GM15510 (cell line): Measurements from ENCODE around the gene OCSTAMP.

ENCODE experiments used
- POLR2A ChIP-seq: IDR thresholded peaks from 3 replicates; pipeline ENCODE4 v1.6.1; 2011; ENCODE audit warnings: borderline replicate concordance; ENCODE audit not compliant: insufficient read length; ENCODE audit errors: extremely low read depth

OCSTAMP gene

DNA sequence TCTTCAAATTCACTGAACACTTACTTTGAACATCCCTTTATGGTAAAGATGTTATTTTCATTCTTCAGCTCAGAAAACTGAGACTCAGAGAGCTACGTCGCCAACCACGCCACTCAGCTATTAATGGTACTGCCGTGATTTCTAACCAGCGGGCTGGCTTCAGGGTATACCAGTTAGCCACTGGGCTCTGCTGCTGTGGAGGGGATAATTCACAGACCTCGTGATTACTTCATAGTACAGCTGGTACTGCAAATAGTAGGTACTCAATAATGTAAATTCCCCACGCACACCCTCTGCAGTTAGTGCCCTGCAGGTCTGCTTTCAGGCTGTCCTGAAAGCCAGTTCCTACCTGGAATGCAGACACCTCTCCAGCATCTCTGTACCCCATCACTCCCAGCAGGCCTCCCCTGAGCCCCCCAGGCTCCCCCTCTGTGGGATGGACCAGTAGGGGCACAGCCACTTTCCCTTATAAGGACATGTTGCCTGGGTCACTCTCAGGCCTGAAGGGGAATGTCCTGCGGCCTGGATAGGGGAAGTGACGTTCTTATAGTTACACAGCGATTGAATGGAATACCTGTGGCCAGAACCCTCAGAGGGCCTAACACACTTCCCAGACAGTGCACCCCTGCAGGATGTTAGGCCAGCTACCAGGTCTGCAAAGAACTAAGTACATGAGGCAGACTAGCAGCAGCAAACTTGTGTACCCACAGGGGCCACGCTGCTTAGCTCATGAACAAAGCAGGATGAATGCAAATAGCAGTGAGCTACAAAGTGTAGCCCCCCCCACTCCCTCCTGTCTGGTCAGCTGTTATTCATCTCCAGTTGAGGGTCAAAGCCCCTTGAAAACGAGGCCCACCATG is 1.3 kb upstream of the OCSTAMP start:
- TF ChIP-seq POLR2A, result no peak

- TF ChIP-seq POLR2A, result no peak
These were observed 1.1 kb downstream of the OCSTAMP start for GRCh38 chr20:46549188-46549972.

DNA sequence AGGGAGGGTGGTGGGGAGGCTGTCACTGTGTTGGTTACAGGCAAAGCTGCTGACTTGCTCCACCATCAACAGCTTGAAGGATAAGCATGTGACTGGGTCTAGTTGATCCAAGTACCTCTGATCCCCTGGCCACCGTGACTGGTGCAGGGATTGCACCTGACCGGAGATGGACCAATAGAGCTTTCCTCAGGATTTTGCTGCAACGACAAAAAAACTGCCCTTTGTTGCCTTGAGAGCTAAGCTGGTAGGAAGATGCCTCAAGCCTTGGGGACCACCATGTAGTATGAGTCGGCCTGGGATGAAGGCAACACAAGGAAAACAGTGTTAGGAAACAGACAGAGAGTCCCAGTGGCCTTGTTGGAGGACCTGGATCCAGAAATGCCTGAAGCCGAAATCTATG is 1.8 kb downstream of the OCSTAMP start:
- TF ChIP-seq POLR2A, result no peak

- no peak for TF ChIP-seq POLR2A
These were observed 2.5 kb downstream of the OCSTAMP start for GRCh38 chr20:46547995-46548394.

- TF ChIP-seq POLR2A, result no peak
These were observed 3.5 kb downstream of the OCSTAMP start for GRCh38 chr20:46546936-46547335.

GRCh38 chr20:46546298-46546697 is 4.2 kb downstream of the OCSTAMP start:
- TF ChIP-seq POLR2A, result no peak

DNA sequence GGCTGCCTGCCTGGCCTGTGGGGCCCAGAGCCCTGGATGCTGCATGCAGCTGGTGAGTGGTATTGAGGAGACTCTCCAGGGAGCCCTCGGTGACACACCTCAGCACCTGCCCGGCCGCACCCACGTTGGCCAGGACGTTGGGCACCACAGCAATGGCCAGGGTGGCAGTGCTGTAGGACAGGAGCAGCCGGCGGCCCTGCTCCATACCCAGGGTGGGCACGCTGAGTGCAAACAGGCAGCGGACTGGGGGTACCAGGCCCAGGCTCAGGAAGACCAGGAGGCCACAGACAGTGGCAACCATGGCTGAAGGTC is 4.7 kb downstream of the OCSTAMP start:
- TF ChIP-seq POLR2A, result no peak

DNA sequence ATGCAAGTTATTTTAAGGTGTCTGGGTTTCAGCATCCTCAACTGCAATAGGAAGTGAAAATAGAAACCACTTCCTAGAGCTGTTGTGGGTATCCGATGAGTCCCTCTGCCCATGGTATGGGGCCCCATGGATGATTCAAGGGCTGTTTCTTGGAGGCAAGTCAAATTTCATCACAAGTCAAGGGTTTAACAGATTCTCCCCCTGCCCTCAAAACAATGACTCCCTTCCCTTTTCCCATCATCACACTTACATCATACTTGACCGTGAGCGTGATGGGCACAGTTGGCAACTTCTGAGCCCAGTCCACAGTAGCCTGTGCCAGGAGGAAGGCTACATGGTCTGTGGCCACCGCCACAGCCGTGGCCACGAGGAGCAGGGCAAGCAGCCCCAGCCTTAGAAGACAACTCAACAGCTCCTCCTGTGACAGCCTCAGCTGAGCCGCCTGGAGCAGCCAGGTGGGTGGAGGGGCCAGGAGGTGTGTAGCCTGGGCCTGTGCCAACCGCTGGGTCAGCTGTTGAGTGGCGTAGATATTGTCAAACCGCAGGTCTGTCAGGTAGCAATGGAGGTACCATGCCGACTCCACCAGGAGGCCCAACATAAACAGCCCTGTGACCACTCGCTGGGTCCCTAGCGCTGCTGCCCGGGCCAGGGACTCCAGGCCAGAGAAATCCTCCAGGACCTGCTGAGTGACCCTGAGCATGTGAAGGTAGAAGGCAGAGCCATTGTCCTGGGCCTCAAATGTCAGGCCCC is 5.2 kb downstream of the OCSTAMP start:
- TF ChIP-seq POLR2A, result no peak

DNA sequence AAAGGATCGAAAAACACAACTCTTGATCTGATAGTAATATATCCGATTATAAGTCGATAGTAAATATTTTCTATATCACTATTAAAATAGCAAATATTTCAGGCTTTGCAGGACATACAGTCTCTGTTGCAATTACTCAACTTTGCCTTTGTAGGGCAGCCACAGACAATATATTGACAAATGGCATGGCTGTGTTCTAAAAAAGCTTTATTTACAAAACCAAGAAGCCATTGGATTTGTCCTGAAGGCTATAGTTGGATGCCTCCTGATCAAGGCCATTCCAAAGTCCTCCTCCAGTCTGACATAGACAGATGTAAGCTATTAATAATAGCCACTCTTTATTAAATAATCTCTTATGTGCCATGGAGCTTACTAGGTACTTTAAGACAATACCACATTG is 5.9 kb downstream of the OCSTAMP start:
- TF ChIP-seq POLR2A, result no peak

DNA sequence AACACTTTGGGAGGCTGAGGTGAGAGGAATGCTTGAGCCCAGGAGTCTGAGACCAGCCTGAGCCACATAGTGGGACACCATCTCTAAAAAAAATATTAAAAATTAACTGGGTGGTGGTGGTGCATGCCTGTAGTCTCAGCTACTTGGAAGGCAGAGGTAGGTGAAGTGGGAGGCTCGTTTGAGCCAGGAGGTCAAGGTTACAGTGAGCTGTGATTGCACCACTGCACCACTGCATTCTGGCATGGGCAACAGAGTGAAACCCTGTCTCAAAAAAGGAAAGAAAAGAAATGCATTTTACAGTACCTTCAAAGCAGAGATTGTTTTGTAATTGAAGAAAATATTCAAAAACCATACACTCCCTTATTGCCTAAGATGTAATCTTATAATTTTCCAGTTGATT is 6.5 kb downstream of the OCSTAMP start:
- TF ChIP-seq POLR2A, result no peak

DNA sequence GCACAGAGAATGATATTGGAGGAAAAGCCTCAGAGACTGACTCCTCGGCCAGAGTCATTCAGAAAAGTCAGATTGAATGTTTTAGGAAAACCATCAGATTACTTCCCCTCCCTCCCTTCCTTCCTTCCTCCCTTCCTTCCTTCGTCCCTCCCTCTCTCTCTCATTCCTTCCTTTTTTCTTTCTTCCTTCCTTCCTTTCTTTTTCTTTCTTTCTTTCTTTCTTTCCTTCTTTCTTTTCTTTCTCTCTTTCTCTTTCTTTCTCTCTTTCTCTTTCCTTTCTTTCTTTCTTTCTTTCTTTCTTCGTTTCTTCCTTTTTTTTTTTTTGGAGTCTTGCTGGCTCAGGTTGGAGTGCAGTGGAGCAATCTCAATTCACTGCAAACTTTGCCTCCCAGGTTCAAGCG is 7.4 kb downstream of the OCSTAMP start:
- no peak for TF ChIP-seq POLR2A

- TF ChIP-seq POLR2A, result no peak
These were observed 9.1 kb downstream of the OCSTAMP start for GRCh38 chr20:46541229-46541935.

DNA sequence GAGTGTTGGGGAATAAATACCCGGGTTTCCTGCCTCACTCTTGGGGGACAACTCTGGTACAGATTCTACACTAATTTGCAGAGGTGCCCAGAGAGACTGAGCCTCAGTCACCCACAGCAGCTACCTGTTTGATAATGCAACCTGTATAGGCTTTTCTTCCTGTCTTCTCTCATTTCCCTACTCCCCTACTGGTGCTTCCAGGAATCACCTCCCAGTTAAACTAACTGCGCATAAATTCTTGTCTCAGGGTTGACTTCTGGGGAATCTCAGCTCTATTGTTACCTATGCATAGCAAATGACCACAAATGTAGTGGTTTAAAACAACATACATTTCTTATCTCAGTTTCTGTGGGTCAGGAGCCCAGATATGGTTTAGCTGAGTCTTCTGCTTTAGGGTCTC is 11.3 kb downstream of the OCSTAMP start:
- TF ChIP-seq POLR2A, result no peak

- no peak for TF ChIP-seq POLR2A
These were observed 19.8 kb downstream of the OCSTAMP start for GRCh38 chr20:46530640-46531039.
